Coronary artery (tissue), 2 donors: ENCODE data around the gene RND3.

Source experiments
- DNase-seq: peaks from one replicate; pipeline ENCODE4 v3.0.0-alpha.2; 2017; ENCODE audit warnings: low spot score
- H3K27ac ChIP-seq, 2 donors: fragments of 200-600 bp; sonication (generic); one replicate each; pipeline ENCODE4 v1.5.1; 2016 to 2019
- H3K4me3 ChIP-seq: fragments of 200-600 bp; sonication (generic); 2 replicates; pipeline ENCODE4 v1.5.1; 2016; ENCODE audit warnings: mild to moderate bottlenecking, moderate library complexity
- TF ChIP-seq, protein P1 (sequence below): fragments of 200-600 bp; sonication (generic); IDR thresholded peaks from one replicate; pipeline ENCODE4 v1.5.1; 2019; ENCODE audit warnings: antibody characterized with exemption

Gene RND3

DNA sequence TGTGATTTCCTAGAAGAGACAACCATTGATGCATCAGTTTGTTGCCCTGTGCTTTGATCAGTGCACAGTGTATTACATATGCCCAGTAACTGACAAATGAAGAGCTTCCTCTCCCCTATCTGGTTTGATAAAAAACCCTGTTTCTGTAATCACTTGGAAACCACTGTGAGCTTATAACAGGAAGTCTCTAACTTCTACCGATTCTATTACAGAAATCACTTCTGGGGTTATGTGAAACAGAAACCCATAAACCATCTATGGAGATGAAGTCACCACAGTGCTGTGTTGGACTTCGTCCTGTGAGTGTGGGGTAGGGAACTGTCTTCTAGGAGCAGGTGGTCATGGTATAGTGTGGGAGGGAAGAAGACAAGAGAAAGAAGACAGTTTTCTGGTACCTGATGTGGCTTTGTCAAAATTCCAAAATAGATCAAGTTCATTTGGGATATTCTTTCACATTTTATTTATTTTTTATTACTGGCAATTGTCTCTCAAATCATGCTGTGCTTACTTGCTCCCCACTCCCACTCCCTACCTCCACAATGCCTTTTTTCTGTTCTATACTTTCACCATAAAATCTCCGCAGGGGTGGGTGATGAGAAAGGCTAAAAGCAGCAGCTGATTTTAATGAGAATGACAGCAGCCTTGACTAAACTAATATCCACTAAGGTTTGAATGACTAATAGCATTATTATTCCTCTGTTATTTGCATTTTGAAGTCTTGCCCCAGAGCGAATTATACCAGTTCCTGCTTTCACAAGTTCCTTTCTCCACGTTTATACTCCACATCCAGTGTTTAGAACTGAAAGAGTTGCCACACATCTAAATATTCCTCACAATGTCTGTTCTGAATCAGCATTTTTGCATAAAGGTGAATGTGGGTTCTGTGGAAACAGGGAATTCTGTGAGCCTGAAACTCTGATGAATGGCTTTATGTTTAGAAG, 41.7 kb upstream of the RND3 start:
- H3K27ac ChIP-seq = no peak overlapping the region
- TF ChIP-seq, protein P1, sequence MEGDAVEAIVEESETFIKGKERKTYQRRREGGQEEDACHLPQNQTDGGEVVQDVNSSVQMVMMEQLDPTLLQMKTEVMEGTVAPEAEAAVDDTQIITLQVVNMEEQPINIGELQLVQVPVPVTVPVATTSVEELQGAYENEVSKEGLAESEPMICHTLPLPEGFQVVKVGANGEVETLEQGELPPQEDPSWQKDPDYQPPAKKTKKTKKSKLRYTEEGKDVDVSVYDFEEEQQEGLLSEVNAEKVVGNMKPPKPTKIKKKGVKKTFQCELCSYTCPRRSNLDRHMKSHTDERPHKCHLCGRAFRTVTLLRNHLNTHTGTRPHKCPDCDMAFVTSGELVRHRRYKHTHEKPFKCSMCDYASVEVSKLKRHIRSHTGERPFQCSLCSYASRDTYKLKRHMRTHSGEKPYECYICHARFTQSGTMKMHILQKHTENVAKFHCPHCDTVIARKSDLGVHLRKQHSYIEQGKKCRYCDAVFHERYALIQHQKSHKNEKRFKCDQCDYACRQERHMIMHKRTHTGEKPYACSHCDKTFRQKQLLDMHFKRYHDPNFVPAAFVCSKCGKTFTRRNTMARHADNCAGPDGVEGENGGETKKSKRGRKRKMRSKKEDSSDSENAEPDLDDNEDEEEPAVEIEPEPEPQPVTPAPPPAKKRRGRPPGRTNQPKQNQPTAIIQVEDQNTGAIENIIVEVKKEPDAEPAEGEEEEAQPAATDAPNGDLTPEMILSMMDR = no peak
- no peak for DNase-seq
- H3K4me3 ChIP-seq = no peak overlapping the region

DNA sequence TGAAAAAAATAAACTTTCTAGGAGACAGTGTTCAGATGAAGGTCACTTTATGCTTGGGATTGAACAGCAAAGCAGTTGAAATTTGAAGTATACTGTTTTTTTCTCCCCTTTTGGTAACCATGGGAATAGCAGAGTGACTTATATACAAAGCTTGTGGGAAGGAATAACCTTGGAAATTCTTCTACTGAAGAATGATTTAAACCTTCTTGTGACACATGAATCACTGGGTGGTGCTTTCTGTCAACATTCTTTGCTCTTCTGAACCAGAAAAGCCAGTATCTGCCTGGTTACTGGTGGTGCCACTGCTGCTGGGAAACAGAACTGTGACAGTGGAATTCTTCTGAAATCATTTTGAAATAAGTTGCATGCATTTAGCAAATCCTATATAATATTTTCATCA, 39.4 kb upstream of the RND3 start:
- Histone ChIP-seq H3K27ac (no peak overlapping the region), H3K4me3 (no peak overlapping the region)
- no peak for DNase-seq
- TF ChIP-seq, protein P1 = no peak

DNA sequence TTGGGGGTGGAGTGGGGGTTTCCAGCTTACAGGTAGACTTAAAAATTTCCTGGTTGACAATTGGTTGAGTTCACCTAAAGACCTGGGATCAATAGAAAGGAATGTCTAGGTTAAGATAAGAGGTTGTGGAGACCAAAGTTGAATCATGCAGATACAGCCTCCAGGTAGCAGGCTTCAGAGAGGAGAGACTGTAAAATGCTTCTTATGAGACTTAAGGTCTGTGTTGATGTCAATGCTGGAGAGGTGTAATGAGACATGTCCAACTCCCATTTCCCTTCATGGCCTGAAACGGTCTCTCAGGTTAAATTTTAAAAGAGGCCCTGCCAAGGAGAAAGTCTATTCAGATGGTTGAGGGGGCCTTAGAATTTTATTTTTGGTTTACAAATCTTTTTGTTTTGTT, 38.5 kb upstream of the RND3 start:
- H3K4me3 ChIP-seq = no peak overlapping the region
- no peak overlapping the region for H3K27ac ChIP-seq
- TF ChIP-seq, protein P1 = no peak
- DNase-seq = no peak

DNA sequence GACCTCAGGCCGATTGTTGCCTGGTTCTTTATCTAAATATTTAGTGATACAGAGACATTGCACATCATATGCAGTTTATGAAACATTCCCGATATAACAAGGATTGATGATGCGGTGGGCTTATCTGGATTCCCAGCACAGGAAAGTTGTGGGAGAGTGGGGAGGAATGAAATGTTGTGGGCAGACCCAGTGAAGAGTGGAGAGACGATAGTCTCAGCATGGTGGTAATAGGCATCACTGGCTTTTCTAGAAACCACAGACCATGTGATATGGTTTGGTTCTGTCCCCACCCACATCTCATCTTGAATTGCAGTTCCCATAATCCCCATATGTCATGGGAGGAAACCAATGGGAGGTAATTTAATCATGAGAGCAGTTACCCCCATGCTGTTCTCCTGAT, 34.8 kb upstream of the RND3 start:
- Histone ChIP-seq H3K27ac (no peak overlapping the region), H3K4me3 (no peak overlapping the region)
- TF ChIP-seq, protein P1 = no peak
- no peak for DNase-seq

DNA sequence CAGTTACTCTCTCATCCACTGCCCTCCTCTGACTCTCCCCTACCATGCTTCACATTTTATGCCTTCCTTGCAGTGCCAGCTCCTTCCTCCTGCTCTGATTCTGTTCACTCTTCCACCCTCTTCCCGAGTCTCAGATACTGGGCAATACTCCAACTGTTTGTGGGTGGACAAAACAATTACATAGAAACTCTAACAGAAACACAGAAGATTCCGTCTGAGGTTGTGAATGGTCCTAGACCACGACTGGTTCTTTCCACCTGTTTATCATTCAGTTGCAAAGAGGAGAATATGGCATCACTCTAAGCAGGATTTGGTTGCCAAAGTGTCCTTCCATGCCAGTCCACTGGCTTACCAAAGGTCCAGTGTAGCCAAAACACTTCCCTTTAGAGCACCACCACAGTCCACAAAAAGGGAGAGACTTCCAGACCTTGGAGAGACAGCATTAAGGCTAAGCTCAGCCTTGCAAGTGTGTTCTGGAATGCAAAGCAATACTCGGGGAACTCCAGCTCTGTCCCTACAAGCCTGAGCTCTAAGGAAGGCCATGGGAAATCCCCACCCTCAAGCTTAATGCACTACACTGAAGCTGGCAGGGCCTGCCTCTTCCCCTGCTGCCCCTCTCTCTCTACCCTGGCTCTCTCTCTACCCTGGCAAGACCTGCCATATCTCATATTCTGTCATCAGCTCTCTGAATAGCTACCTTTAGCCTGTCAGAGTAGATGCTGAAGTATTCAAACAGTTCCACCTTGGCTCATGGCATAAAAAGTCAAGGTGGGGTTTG, 33.6 kb upstream of the RND3 start:
- TF ChIP-seq, protein P1 = no peak
- Histone ChIP-seq H3K27ac (no peak overlapping the region), H3K4me3 (no peak overlapping the region)
- DNase-seq = no peak

GRCh38 chr2:150520033-150520432, 32.6 kb upstream of the RND3 start:
- Histone ChIP-seq H3K27ac (no peak overlapping the region), H3K4me3 (no peak overlapping the region)
- TF ChIP-seq, protein P1 = no peak
- DNase-seq = no peak
